ENCODE data around the gene ZBTB46. TPM values are rescaled to one million over a fixed set of nuclear protein-coding genes. Genes with fewer than 3 reads are reported as not detected.

The ZBTB46 gene
- total and polyA plus RNA-seq, 7 donors: 0.23 to 5.3 (median 3.6) TPM

DNA sequence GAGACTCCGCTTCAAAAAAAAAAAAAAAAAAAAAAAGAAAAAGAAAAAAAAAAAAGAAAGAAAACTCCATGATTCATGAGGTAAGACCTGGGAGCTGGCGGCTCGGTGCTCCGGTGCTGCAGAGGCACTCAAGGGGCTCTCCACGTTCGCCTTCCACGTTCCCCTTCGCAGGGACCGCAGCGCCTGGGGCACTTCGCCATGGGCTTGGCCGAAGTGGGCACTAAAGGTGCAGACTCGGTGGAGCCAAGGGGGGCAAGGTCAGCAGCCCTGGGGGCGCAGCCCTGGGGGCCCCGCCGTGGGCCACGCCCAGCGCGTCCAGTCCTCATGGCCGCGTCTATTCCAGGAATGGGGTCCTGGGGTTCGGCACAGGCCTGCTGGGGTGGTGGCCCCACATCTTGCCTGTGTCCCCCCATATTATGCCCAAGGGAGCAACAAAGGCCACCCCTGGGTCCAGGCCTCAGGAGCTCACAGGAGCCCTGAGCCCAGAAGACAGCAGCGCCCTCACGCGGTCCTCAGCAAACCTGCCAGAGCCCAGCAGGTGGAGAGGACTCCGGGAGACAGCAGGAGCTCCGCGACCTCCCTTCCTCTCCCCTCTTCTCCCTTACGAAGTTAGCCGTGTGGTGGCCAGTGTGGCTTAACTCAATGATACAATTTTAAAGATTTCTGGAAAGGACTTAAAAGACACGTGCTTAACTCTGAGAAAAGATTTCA lies 21.9 kb downstream of the ZBTB46 start:
- WGBS, 2 donors: 93 to 96% methylated on average over 31 of the region's 31 CpGs
- TF ChIP-seq POLR2AphosphoS5 (IDR thresholded peaks at IDR 0.05): no peak
- TF ChIP-seq EP300 (IDR thresholded peaks at IDR 0.05): no peak
- no peak for TF ChIP-seq POLR2A (IDR thresholded peaks at IDR 0.05)
- TF ChIP-seq, protein P1, sequence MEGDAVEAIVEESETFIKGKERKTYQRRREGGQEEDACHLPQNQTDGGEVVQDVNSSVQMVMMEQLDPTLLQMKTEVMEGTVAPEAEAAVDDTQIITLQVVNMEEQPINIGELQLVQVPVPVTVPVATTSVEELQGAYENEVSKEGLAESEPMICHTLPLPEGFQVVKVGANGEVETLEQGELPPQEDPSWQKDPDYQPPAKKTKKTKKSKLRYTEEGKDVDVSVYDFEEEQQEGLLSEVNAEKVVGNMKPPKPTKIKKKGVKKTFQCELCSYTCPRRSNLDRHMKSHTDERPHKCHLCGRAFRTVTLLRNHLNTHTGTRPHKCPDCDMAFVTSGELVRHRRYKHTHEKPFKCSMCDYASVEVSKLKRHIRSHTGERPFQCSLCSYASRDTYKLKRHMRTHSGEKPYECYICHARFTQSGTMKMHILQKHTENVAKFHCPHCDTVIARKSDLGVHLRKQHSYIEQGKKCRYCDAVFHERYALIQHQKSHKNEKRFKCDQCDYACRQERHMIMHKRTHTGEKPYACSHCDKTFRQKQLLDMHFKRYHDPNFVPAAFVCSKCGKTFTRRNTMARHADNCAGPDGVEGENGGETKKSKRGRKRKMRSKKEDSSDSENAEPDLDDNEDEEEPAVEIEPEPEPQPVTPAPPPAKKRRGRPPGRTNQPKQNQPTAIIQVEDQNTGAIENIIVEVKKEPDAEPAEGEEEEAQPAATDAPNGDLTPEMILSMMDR (IDR thresholded peaks at IDR 0.05): no peak
- H3K27me3 ChIP-seq: no peaks in the 10 kb centered on the region
- intact Hi-C loops (cut with DNase I): no loop called here
- no peaks in the 10 kb centered on the region for H3K9me3 ChIP-seq
- no peaks in the 10 kb centered on the region for H3K36me3 ChIP-seq
- no peak overlapping the region for H3K27ac ChIP-seq
- no peak overlapping the region for H3K4me3 ChIP-seq
- DNase-seq: no peak
- H3K4me1 ChIP-seq: no peaks in the 10 kb centered on the region

DNA sequence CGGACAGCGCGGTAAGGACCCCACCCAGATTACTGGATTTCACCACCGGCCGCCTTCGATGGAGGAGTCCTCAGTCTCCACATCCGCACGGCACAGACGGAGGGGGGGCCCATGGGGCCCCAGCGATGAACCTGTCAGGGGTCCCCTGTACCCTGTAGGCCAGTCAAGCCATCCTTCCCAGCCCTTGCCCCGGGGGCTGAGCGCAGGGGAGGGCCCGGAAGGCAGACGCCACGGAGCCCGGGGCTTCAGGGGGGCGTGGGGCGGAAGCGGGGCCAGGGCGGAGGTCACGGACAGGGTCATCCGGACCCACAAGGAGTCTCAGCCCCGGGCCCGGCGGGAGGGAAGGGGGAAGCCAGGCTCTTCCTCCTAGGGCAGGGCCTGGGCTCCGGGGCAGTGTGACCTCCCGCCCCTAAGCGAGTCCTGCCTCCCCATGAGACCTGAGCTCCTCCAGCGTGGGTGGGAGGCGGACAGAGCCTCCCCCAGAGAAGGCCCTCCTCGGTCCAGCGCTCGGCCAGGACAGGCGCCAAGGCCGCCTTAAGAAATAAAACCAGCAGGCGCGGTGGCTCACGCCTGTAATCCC lies 22.8 kb downstream of the ZBTB46 start:
- Histone ChIP-seq H3K27me3 (no peaks in the 10 kb centered on the region), H3K27ac (no peak overlapping the region), H3K36me3 (no peaks in the 10 kb centered on the region), H3K4me3 (no peak overlapping the region), H3K4me1 (no peaks in the 10 kb centered on the region), H3K9me3 (no peaks in the 10 kb centered on the region)
- intact Hi-C loops (cut with DNase I): no loop called here
- DNase-seq: no peak
- WGBS, 2 donors: 91 to 95% methylated on average over 38 of the region's 38 CpGs
- TF ChIP-seq, protein P1 (IDR thresholded peaks at IDR 0.05): no peak
- no peak for TF ChIP-seq POLR2A (IDR thresholded peaks at IDR 0.05)
- no peak for TF ChIP-seq POLR2AphosphoS5 (IDR thresholded peaks at IDR 0.05)
- no peak for TF ChIP-seq EP300 (IDR thresholded peaks at IDR 0.05)

DNA sequence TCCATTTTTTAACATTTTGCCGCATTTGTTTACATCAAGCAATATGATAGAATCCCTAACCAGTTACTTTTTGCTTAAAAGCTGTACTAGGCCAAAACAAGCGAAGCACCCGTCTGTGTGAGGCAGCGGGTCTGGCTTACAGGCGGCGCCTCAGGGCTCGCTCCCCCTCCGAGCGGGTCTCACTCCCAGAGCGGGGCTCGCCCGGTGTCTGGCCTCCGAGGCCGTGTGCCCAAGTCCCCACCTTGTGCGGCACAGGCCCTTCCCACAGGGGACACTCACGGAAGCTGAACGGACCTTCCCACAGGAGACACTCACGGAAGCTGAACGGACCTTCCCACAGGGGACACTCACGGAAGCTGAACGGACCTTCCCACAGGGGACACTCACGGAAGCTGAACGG lies 23.4 kb downstream of the ZBTB46 start:
- Histone ChIP-seq H3K4me1 (no peaks in the 10 kb centered on the region), H3K9me3 (no peaks in the 10 kb centered on the region), H3K27ac (no peak overlapping the region), H3K27me3 (no peaks in the 10 kb centered on the region), H3K36me3 (no peaks in the 10 kb centered on the region), H3K4me3 (no peak overlapping the region)
- intact Hi-C loops (cut with DNase I): no loop called here
- 93 to 96% methylated on average over 23 of the region's 23 CpGs for WGBS, 2 donors
- no peak for TF ChIP-seq POLR2AphosphoS5 (IDR thresholded peaks at IDR 0.05)
- TF ChIP-seq EP300 (IDR thresholded peaks at IDR 0.05): no peak
- TF ChIP-seq, protein P1 (IDR thresholded peaks at IDR 0.05): no peak
- TF ChIP-seq POLR2A (IDR thresholded peaks at IDR 0.05): no peak
- DNase-seq: no peak

DNA sequence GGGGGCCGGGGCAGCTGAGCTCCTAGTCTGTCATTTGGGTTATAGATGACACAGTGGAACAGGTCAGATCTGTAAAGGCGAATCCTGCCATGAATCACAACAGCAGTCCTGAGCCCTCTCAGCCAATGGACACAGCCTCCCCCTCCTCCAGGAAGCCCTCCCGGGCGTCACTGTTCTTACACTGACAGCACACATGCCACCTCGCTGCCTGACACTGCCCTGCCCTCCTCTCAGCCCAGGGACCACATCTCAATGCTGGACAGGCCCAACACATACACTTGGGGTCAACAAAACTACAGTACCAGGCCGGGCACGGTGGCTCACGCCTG lies 26.8 kb downstream of the ZBTB46 start:
- H3K4me1 ChIP-seq: no peaks in the 10 kb centered on the region
- intact Hi-C loops (cut with DNase I): no loop called here
- no peak overlapping the region for H3K4me3 ChIP-seq
- H3K27me3 ChIP-seq: no peaks in the 10 kb centered on the region
- no peak for DNase-seq
- no peaks in the 10 kb centered on the region for H3K36me3 ChIP-seq
- H3K27ac ChIP-seq: no peak overlapping the region
- 87 to 90% methylated on average over 8 of the region's 8 CpGs for WGBS, 2 donors
- no peak for TF ChIP-seq EP300 (IDR thresholded peaks at IDR 0.05)
- TF ChIP-seq POLR2AphosphoS5 (IDR thresholded peaks at IDR 0.05): no peak
- no peak for TF ChIP-seq POLR2A (IDR thresholded peaks at IDR 0.05)
- TF ChIP-seq, protein P1 (IDR thresholded peaks at IDR 0.05): no peak
- H3K9me3 ChIP-seq: no peaks in the 10 kb centered on the region

Measured in sigmoid colon (tissue), 7 donors.